Mesenchymal stem cell (in vitro differentiated cells and primary cell): ENCODE data around the gene AHDC1.

Source experiments
- DNase-seq: peaks from one replicate; pipeline ENCODE4 v3.0.0-alpha.2; 2013
- H2AFZ ChIP-seq: one replicate; pipeline ENCODE4 v1.6.1; 2013; ENCODE audit warnings: low read depth, mild to moderate bottlenecking, control low read depth, inconsistent platforms, low read length, moderate library complexity
- H2AK5ac ChIP-seq: 2 replicates; pipeline ENCODE4 v1.6.1; 2013; ENCODE audit warnings: low read length, moderate library complexity, mild to moderate bottlenecking, inconsistent platforms; ENCODE audit not compliant: severe bottlenecking
- H2BK120ac ChIP-seq: one replicate; pipeline ENCODE4 v1.6.1; 2013; ENCODE audit warnings: low read depth, mild to moderate bottlenecking, inconsistent platforms, low read length, moderate library complexity
- H2BK12ac ChIP-seq, 2 experiments: one replicate each; pipeline ENCODE4 v1.6.1; 2013; ENCODE audit warnings: inconsistent platforms in 2 of 2, low read length in 2 of 2, mild to moderate bottlenecking in 2 of 2, moderate library complexity in 2 of 2, control low read depth in 1 of 2
- H2BK15ac ChIP-seq: one replicate; pipeline ENCODE4 v1.6.1; 2013; ENCODE audit warnings: mild to moderate bottlenecking, low read depth, inconsistent platforms; ENCODE audit not compliant: poor library complexity, severe bottlenecking
- H2BK5ac ChIP-seq: 2 replicates; pipeline ENCODE4 v1.6.1; 2013; ENCODE audit warnings: low read depth, mild to moderate bottlenecking, low read length, control low read depth, inconsistent platforms; ENCODE audit not compliant: poor library complexity, severe bottlenecking
- H3K14ac ChIP-seq, 2 experiments: one replicate each; pipeline ENCODE4 v1.6.1; 2013; ENCODE audit warnings: inconsistent platforms in 2 of 2, low read length in 2 of 2, control low read depth in 1 of 2, mild to moderate bottlenecking in 1 of 2, moderate library complexity in 1 of 2
- H3K18ac ChIP-seq, 2 experiments: one replicate each; pipeline ENCODE4 v1.6.1; 2013; ENCODE audit warnings: inconsistent platforms in 2 of 2, low read length in 2 of 2, control low read depth in 1 of 2, low read depth in 1 of 2, mild to moderate bottlenecking in 1 of 2
- H3K23ac ChIP-seq, 2 experiments: one replicate each; pipeline ENCODE4 v1.6.1; 2013; ENCODE audit warnings: inconsistent platforms in 2 of 2, low read length in 2 of 2, mild to moderate bottlenecking in 2 of 2, moderate library complexity in 2 of 2, control low read depth in 1 of 2
- H3K27ac ChIP-seq: 2 replicates; pipeline ENCODE4 v1.5.1; 2013; ENCODE audit warnings: mild to moderate bottlenecking, moderate library complexity, low read length, control low read depth, inconsistent platforms; ENCODE audit not compliant: poor library complexity, severe bottlenecking
- H3K27me3 ChIP-seq, 2 experiments: 2 replicates each; pipeline versions ENCODE4 v1.6.1 to v1.7.0; 2013; ENCODE audit warnings: low read length in 2 of 2, mild to moderate bottlenecking in 2 of 2, moderate library complexity in 2 of 2, control low read depth in 1 of 2, inconsistent platforms in 1 of 2; ENCODE audit not compliant: control insufficient read depth in 1 of 2, insufficient read depth in 1 of 2
- H3K36me3 ChIP-seq, 2 experiments: 2 replicates each; pipeline versions ENCODE4 v1.6.1 to v1.7.0; 2013; ENCODE audit warnings: low read length in 2 of 2, control low read depth in 1 of 2, inconsistent platforms in 1 of 2, low read depth in 1 of 2, mild to moderate bottlenecking in 1 of 2; ENCODE audit not compliant: insufficient read depth in 2 of 2, control insufficient read depth in 1 of 2
- H3K4ac ChIP-seq, 2 experiments: one replicate each; pipeline ENCODE4 v1.6.1; 2013; ENCODE audit warnings: inconsistent platforms in 2 of 2, low read length in 2 of 2, mild to moderate bottlenecking in 2 of 2, moderate library complexity in 2 of 2, control low read depth in 1 of 2, low read depth in 1 of 2
- H3K4me1 ChIP-seq: 2 replicates; pipeline ENCODE4 v1.6.1; 2013; ENCODE audit warnings: low read depth, low read length, control low read depth; ENCODE audit not compliant: control insufficient read depth, insufficient read depth
- H3K4me2 ChIP-seq: 2 replicates; pipeline ENCODE4 v1.6.1; 2013; ENCODE audit warnings: low read length, mild to moderate bottlenecking, inconsistent platforms; ENCODE audit not compliant: poor library complexity, severe bottlenecking
- H3K4me3 ChIP-seq, 2 experiments: 2 replicates each; pipeline versions ENCODE4 v1.5.1 to v1.7.0; 2013; ENCODE audit warnings: low read length in 2 of 2, mild to moderate bottlenecking in 2 of 2, control low read depth in 1 of 2, low read depth in 1 of 2; ENCODE audit not compliant: insufficient read depth in 1 of 2
- H3K79me1 ChIP-seq: replicated peaks from 2 replicates; pipeline ENCODE4 v1.6.1; 2013; ENCODE audit warnings: mild to moderate bottlenecking, control low read depth, low read length, inconsistent platforms; ENCODE audit not compliant: poor library complexity, severe bottlenecking
- H3K9ac ChIP-seq: 2 replicates; pipeline ENCODE4 v1.7.0; 2013; ENCODE audit warnings: mild to moderate bottlenecking, low read length, moderate library complexity
- H3K9me3 ChIP-seq: 2 replicates; pipeline ENCODE4 v1.7.0; 2013; ENCODE audit warnings: mild to moderate bottlenecking, low read length; ENCODE audit not compliant: control insufficient read depth
- H4K8ac ChIP-seq: one replicate; pipeline ENCODE4 v1.6.1; 2013; ENCODE audit warnings: inconsistent platforms, mild to moderate bottlenecking, low read length, moderate library complexity
- H4K91ac ChIP-seq: one replicate; pipeline ENCODE4 v1.6.1; 2013; ENCODE audit warnings: mild to moderate bottlenecking, low read length, inconsistent platforms
- WGBS: methylation state at CpG from one replicate; pipeline ENCODE4 v1.1.7; 2013; ENCODE audit warnings: mixed read lengths; 5-methylcytosine and 5-hydroxymethylcytosine counted together

The AHDC1 gene

DNA sequence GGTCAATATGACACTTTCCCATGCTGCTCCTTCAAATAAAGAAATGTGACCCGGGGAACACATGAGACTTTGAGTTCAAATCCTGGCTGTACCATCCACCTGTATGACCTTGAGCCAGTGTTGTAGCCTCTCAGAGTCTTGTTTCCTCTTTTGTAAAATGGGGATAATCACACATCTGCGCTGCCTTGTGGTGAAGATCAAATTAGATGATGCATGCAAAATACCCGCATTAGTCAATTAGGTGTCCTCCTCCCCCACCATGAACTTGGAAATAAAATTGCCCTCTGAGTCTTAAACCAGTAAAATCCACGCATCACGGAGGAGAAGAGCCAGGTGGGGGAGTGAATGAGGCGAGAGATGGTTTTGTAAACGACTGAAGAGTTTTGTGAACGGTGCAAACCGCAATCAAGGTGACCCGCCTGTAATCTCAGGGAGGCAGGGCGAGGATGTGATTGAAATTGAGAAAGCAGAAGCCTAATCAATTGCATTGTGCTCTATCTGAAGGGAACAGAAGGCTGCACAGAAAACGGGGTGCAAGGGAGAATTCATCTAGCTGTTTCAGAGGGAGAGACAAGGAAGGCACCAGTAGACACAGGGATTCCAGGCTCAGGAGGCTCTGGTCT lies 5.8 kb upstream of the AHDC1 start:
- Histone ChIP-seq H3K4me1 (peaks cover 17% of the 10 kb centered on the region), H2BK12ac (no peak overlapping the region), H4K91ac (no peak overlapping the region), H2BK5ac (no peak overlapping the region), H2AK5ac (no peak overlapping the region), H3K4ac (no peak overlapping the region), H2BK15ac (no peak overlapping the region), H3K9ac (no peak overlapping the region), H2BK120ac (no peak overlapping the region), H3K23ac (no peak overlapping the region), H3K14ac (no peak overlapping the region), H3K4me3 (no peak overlapping the region), H3K9me3 (no peaks in the 10 kb centered on the region), H3K27ac (no peak overlapping the region), H3K27me3 (peaks cover 42 to 50% of the 10 kb centered on the region in 2 experiments), H4K8ac (no peak overlapping the region), H3K18ac (no peak overlapping the region), H3K4me2 (no peak overlapping the region), H3K36me3 (no peaks in the 10 kb centered on the region), H2AFZ (no peak overlapping the region), H3K79me1 (no peaks in the 10 kb centered on the region)
- DNase-seq, result no peak
- WGBS, result 82% methylated on average over 10 of the region's 12 CpGs

DNA sequence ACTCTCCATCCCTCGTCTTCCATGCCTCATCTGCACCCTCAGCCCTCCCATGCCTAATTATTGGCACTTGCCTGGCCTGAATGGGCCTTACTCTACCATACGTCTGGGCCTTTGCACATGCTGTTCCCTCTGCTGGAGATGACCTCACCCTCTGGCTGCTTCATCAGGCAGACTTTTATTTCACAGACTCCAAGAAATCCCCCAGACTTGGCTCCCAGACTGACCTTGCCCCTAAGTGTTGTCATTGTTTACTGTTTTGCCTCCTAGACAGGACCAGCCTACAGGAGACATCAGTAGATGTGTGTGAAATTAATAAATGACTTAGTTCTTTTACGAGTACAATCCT lies 5.2 kb upstream of the AHDC1 start:
- Histone ChIP-seq H2BK12ac (no peak overlapping the region), H3K9me3 (no peaks in the 10 kb centered on the region), H3K14ac (no peak overlapping the region), H3K18ac (no peak overlapping the region), H2AK5ac (no peak overlapping the region), H2AFZ (no peak overlapping the region), H4K8ac (no peak overlapping the region), H3K9ac (no peak overlapping the region), H2BK15ac (no peak overlapping the region), H3K4me3 (no peak overlapping the region), H2BK120ac (no peak overlapping the region), H3K36me3 (no peaks in the 10 kb centered on the region), H3K4me2 (no peak overlapping the region), H2BK5ac (no peak overlapping the region), H3K27ac (no peak overlapping the region), H4K91ac (no peak overlapping the region), H3K27me3 (peaks cover 37 to 46% of the 10 kb centered on the region in 2 experiments), H3K4ac (no peak overlapping the region), H3K4me1 (peaks cover 19% of the 10 kb centered on the region), H3K79me1 (no peaks in the 10 kb centered on the region), H3K23ac (no peak overlapping the region)
- DNase-seq, result peak; percentile 65
- WGBS, result 64% methylated on average over 3 of the region's 3 CpGs

DNA sequence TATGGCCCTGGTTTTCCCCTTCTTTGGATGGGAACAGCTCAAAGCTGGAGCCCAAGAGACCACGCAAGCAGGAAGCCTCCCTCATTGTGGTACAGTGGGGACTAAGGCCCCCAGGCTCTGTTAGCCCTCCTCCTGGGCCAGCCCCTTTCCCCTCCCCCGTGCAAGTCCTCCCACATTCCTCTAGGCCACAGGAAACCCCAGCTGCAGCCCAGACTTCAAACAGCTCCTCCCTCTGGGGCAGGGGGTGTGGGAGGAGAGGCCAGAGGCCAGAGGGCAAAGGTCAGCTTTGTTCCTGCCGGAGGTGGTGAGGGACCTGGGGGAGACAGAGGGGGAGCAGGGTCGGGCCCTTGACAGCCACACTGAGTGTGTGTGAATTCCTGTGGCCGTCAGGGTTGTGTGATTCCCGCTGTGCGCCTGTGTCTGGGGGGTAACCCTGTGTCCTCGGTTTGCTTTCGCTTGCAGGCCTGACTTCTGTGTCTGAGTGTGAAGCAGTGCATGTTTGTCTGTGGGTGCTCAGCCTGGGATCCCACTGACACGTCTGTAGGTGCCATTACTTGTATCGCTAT lies 3.4 kb upstream of the AHDC1 start:
- peaks cover 24 to 33% of the 10 kb centered on the region in 2 experiments for H3K27me3 ChIP-seq
- peak overlapping the region; percentile 68 to 92 for H3K18ac ChIP-seq
- H3K79me1 ChIP-seq, result no peaks in the 10 kb centered on the region
- H2BK120ac ChIP-seq, result peak overlapping the region; percentile 1
- no peak overlapping the region for H2AFZ ChIP-seq
- H3K4ac ChIP-seq, result peak overlapping the region; percentile 77 to 91
- peak overlapping the region; percentile 74 for H3K27ac ChIP-seq
- peaks cover 19% of the 10 kb centered on the region for H3K4me1 ChIP-seq
- H3K9ac ChIP-seq, result peak overlapping the region; percentile 13
- no peak overlapping the region for H2BK5ac ChIP-seq
- peak overlapping the region; percentile 85 for H2BK15ac ChIP-seq
- WGBS, result 34% methylated on average over 10 of the region's 11 CpGs
- H3K14ac ChIP-seq, result peak overlapping the region in 1 of 2 experiments; percentile 36
- H3K9me3 ChIP-seq, result no peaks in the 10 kb centered on the region
- H3K36me3 ChIP-seq, result no peaks in the 10 kb centered on the region
- H2BK12ac ChIP-seq, result peak overlapping the region; percentile 56 to 73
- H3K4me3 ChIP-seq, result no peak overlapping the region
- peak overlapping the region; percentile 82 for H4K8ac ChIP-seq
- H3K23ac ChIP-seq, result peak overlapping the region in 1 of 2 experiments; percentile 87
- H4K91ac ChIP-seq, result peak overlapping the region; percentile 76
- peak overlapping the region; percentile 3 for H3K4me2 ChIP-seq
- H2AK5ac ChIP-seq, result peak overlapping the region; percentile 43
- DNase-seq, result peak; percentile 63

- Histone ChIP-seq H3K4me1 (peaks cover 22% of the 10 kb centered on the region), H3K4me2 (peak overlapping the region; percentile 3), H3K9me3 (no peaks in the 10 kb centered on the region), H2BK120ac (no peak overlapping the region), H4K91ac (peak overlapping the region; percentile 70), H3K4ac (peak overlapping the region; percentile 77 to 91), H3K18ac (peak overlapping the region; percentile 58 to 92), H3K4me3 (no peak overlapping the region), H3K9ac (peak overlapping the region; percentile 13), H3K27me3 (peaks cover 18 to 27% of the 10 kb centered on the region in 2 experiments), H2AK5ac (peak overlapping the region; percentile 43), H3K14ac (peak overlapping the region in 1 of 2 experiments; percentile 36), H2BK5ac (no peak overlapping the region), H2AFZ (no peak overlapping the region), H3K27ac (peak overlapping the region; percentile 74), H2BK15ac (peak overlapping the region; percentile 85), H3K23ac (peak overlapping the region in 1 of 2 experiments; percentile 87), H3K36me3 (no peaks in the 10 kb centered on the region), H3K79me1 (no peaks in the 10 kb centered on the region), H2BK12ac (peak overlapping the region; percentile 73 to 87), H4K8ac (peak overlapping the region; percentile 82)
- peak; percentile 75 for DNase-seq
- WGBS, result 59% methylated on average over 3 of the region's 3 CpGs
Observed at GRCh38 chr1:27606708-27607238, 2.8 kb upstream of the AHDC1 start.
